Stimulated activated CD4-positive, alpha-beta T cell treated with anti-CD3 and anti-CD28 coated beads, Interleukin-1b, Interleukin-23, amount 100 ng/mL, for 4 hours (primary cell): ENCODE data around the gene FAXDC2.

Experiments
- DNase-seq, 2 donors: peaks; one replicate each; pipeline ENCODE4 v3.0.0-alpha.2; 2020; ENCODE audit warnings: low read depth in 2 of 2

FAXDC2 gene

GRCh38 chr5:154850255-154851062 is at the start of gene FAXDC2:
Gene FAXDC2, minus strand, starts transcription at chr5:154850603. Its CDS starts 12,425 bp downstream, at chr5:154838178.
- DNase-seq = no peak

- no peak for DNase-seq
Measured at GRCh38 chr5:154900066-154900465, 49.7 kb upstream of the FAXDC2 start.

GRCh38 chr5:154899151-154899816 is 48.9 kb upstream of the FAXDC2 start:
- no peak for DNase-seq

GRCh38 chr5:154898210-154898609 is 47.8 kb upstream of the FAXDC2 start:
- DNase-seq = no peak

GRCh38 chr5:154896562-154897165 is 46.3 kb upstream of the FAXDC2 start:
- DNase-seq = no peak

GRCh38 chr5:154895606-154896561 is 45.5 kb upstream of the FAXDC2 start:
- no peak for DNase-seq

- no peak for DNase-seq
Measured at GRCh38 chr5:154893381-154893780, 43.0 kb upstream of the FAXDC2 start.

GRCh38 chr5:154892369-154892771 is 42.0 kb upstream of the FAXDC2 start:
- DNase-seq = no peak

GRCh38 chr5:154885439-154885838 is 35.0 kb upstream of the FAXDC2 start:
- no peak for DNase-seq

- no peak for DNase-seq
Measured at GRCh38 chr5:154884424-154884823, 34.0 kb upstream of the FAXDC2 start.

GRCh38 chr5:154881986-154882385 is 31.6 kb upstream of the FAXDC2 start:
- no peak for DNase-seq

GRCh38 chr5:154878642-154879335 is 28.4 kb upstream of the FAXDC2 start:
- no peak for DNase-seq

- DNase-seq = no peak
Measured at GRCh38 chr5:154873791-154874331, 23.5 kb upstream of the FAXDC2 start.

- no peak for DNase-seq
Measured at GRCh38 chr5:154871734-154872133, 21.3 kb upstream of the FAXDC2 start.

GRCh38 chr5:154868702-154869101 is 18.3 kb upstream of the FAXDC2 start:
- DNase-seq = no peak

GRCh38 chr5:154866841-154867240 is 16.4 kb upstream of the FAXDC2 start:
- DNase-seq = no peak

- no peak for DNase-seq
Measured at GRCh38 chr5:154865466-154866184, 15.2 kb upstream of the FAXDC2 start.

- DNase-seq = no peak
Measured at GRCh38 chr5:154863291-154864080, 13.1 kb upstream of the FAXDC2 start.

GRCh38 chr5:154862766-154863165 is 12.4 kb upstream of the FAXDC2 start:
- no peak for DNase-seq
